Sigmoid colon (tissue), 4 donors: ENCODE results near the gene KRTAP5-3.

Experiments
- CTCF ChIP-seq, 4 experiments: fragments of 450-650 bp in 3 of 4; fragments of 200-600 bp in 1 of 4; IDR thresholded peaks; one replicate each; pipeline ENCODE4 v1.5.1; 2016 to 2019; ENCODE audit warnings: antibody characterized with exemption in 4 of 4, mild to moderate bottlenecking in 3 of 4, moderate library complexity in 2 of 4
- EP300 ChIP-seq, 4 donors: sonication (generic); formaldehyde crosslinking; IDR thresholded peaks; one replicate each; pipeline ENCODE4 v1.6.1; 2017; ENCODE audit warnings: antibody characterized with exemption in 4 of 4

DNA sequence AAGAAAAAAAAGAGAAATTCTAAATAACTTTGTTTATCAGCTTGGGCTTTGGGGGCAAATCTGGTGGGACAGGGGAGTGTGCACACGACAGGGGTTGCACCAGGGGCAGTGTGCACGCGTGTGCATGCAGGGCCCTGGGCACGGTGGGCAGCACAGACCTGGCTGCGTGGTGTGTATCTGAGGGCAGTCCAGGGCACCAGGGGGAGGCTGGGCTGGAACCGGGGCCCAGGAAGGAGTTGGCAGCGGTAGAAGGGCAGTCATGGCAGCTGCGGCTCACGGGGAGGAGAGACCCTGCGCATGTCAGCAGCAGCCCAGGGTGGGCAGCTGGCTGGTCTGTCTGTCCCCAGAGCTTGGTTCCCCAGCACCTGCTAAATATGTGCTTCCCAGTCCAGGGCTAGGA lies 25.6 kb upstream of the KRTAP5-3 start:
- no peak for TF ChIP-seq CTCF (IDR thresholded peaks at IDR 0.05)
- TF ChIP-seq EP300 (IDR thresholded peaks at IDR 0.05): no peak
